Erythroblast (primary cell): ENCODE data around the gene TNFRSF9.

Experiments
- GATA1 ChIP-seq: IDR thresholded peaks from 2 replicates; pipeline ENCODE4 v1.6.1; 2011; ENCODE audit warnings: low read depth, mild to moderate bottlenecking, control low read depth, low read length, moderate library complexity
- POLR2A ChIP-seq: IDR thresholded peaks from 2 replicates; pipeline ENCODE4 v1.6.1; 2011; ENCODE audit warnings: mild to moderate bottlenecking, low read length

DNA sequence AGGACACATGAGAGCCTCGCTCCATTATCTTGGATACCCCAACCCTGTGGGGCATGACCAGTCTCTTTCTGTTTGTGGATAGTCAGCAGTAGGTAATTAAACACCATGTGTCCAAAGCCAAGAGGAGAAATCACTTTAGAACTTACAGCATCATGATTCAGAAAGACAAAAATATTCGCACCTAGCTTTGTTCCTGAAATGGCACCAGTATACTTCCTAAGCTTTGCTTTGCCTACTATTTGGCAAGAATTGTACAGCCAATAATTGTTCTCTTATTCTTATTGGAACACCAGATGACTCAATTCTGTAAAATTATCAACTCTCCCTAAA, 24.2 kb downstream of the TNFRSF9 start:
- TF ChIP-seq POLR2A (no peak), GATA1 (no peak)
